Right lobe of liver (tissue), 4 donors: ENCODE results near the gene GRM5.

Source experiments
- POLR2A ChIP-seq: fragments of 450-650 bp; IDR thresholded peaks from one replicate; pipeline ENCODE4 v1.6.1; 2017; ENCODE audit warnings: antibody characterized with exemption, mild to moderate bottlenecking
- TF ChIP-seq, protein P1 (sequence below), 4 donors: fragments of 200-600 bp in 3 of 4; fragments of 450-650 bp in 1 of 4; IDR thresholded peaks; one replicate each; pipeline versions ENCODE4 v1.5.1 to v1.8.0; 2016 to 2022; ENCODE audit warnings: antibody characterized with exemption in 4 of 4, mild to moderate bottlenecking in 2 of 4
- donor health status: DM: no; HTN: no; CAD: no.
- donor health status: DM: no; HTN: no; CAD: no.
- donor health status: DM: no; HTN: yes; CAD: no.

DNA sequence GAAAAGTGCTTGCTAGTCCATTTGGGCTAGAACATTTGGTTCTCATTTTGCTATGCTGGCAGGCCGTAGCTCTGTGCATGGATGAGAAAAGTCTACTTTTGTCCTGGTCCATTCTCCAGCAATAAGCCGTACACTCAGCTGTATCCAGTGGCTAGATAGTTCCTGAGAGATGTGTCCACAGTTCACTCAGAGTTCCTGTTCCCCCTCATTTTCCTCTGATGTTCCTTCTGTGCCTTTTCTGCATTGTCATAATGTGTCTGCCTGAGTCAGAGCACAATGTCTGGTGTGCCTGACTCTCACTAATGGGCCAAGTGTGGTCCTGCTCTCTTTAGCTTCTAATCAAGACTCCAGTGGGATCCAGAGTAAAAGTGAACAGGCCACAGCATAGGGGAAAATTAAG, 512.6 kb downstream of the GRM5 start:
- no peak for TF ChIP-seq POLR2A
- TF ChIP-seq, protein P1, sequence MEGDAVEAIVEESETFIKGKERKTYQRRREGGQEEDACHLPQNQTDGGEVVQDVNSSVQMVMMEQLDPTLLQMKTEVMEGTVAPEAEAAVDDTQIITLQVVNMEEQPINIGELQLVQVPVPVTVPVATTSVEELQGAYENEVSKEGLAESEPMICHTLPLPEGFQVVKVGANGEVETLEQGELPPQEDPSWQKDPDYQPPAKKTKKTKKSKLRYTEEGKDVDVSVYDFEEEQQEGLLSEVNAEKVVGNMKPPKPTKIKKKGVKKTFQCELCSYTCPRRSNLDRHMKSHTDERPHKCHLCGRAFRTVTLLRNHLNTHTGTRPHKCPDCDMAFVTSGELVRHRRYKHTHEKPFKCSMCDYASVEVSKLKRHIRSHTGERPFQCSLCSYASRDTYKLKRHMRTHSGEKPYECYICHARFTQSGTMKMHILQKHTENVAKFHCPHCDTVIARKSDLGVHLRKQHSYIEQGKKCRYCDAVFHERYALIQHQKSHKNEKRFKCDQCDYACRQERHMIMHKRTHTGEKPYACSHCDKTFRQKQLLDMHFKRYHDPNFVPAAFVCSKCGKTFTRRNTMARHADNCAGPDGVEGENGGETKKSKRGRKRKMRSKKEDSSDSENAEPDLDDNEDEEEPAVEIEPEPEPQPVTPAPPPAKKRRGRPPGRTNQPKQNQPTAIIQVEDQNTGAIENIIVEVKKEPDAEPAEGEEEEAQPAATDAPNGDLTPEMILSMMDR (IDR thresholded peaks at IDR 0.05) = no peak
